HepG2 (cell line): ENCODE measurements around the gene NFE2L3. TPM values are rescaled to one million over a fixed set of nuclear protein-coding genes. Genes with fewer than 3 reads are reported as not detected.
A peak's percentile ranks its signal among the peaks of the same experiment; 100 is the strongest.

Source experiments
- MBD4 ChIP-seq: IDR thresholded peaks from 2 replicates; pipeline ENCODE4 v1.6.1; 2012; ENCODE audit warnings: low read length, inconsistent platforms, borderline replicate concordance
- PAF1 ChIP-seq: IDR thresholded peaks from 2 replicates; pipeline ENCODE4 v1.6.1; 2016; ENCODE audit warnings: missing genetic modification reagents, missing compliant biosample characterization
- POLR2A ChIP-seq, 2 experiments: IDR thresholded peaks; 2 replicates each; pipeline ENCODE4 v1.6.1; 2011; ENCODE audit warnings: low read depth in 2 of 2, low read length in 2 of 2, mild to moderate bottlenecking in 1 of 2, moderate library complexity in 1 of 2; ENCODE audit not compliant: insufficient read depth in 1 of 2
- SRSF4 ChIP-seq: fragments of 200-400 bp; formaldehyde crosslinking; IDR thresholded peaks from one replicate; pipeline ENCODE4 v1.6.1; 2018; ENCODE audit warnings: mild to moderate bottlenecking, low read depth, low read length, moderate library complexity; ENCODE audit not compliant: poor library complexity, severe bottlenecking
- ZNF431 ChIP-seq: sonication (generic); formaldehyde crosslinking; IDR thresholded peaks from 2 replicates; pipeline ENCODE4 v1.9.0; 2022; ENCODE audit warnings: missing genetic modification reagents, low read depth, mild to moderate bottlenecking, borderline replicate concordance
- ZNF530 ChIP-seq: sonication (generic); formaldehyde crosslinking; IDR thresholded peaks from 2 replicates; pipeline ENCODE4 v1.5.0; 2020; ENCODE audit warnings: low read depth, mild to moderate bottlenecking, missing genetic modification reagents
- ZNF670 ChIP-seq: sonication (generic); formaldehyde crosslinking; IDR thresholded peaks from 2 replicates; pipeline ENCODE4 v1.8.0; 2022; ENCODE audit warnings: mild to moderate bottlenecking, missing genetic modification reagents, borderline replicate concordance
- polyA plus RNA-seq, 8 experiments: library from polyadenylated mRNA; depleted of rRNA in 3 of 8; stranded (reverse) in 7 of 8; unstranded in 1 of 8; fragments of >200 nt; fragmentation: Illumina TruSeq in 4 of 8; extraction: Trizol in 4 of 8; gene quantifications; 2 replicates each; pipeline versions ENCODE4 v1.2.1 to v1.2.3, GENCODE V29; 2011 to 2016; ENCODE audit warnings: low read depth in 4 of 8, missing spikeins in 1 of 8, mixed read lengths in 1 of 8; ENCODE audit not compliant: insufficient read depth in 1 of 8
- total RNA-seq, 5 experiments: library from RNA; depleted of rRNA; stranded (reverse); fragments of >200 nt; fragmentation: Illumina TruSeq; extraction: Trizol; gene quantifications; 2 replicates each; pipeline ENCODE4 v1.2.3, GENCODE V29; 2016; ENCODE audit warnings: low read depth in 1 of 5
- TF ChIP-seq, protein P1 (sequence below): IDR thresholded peaks from 2 replicates; pipeline ENCODE4 v1.6.1; 2016; ENCODE audit warnings: low read depth, missing genetic modification reagents, missing compliant biosample characterization
- TF ChIP-seq, protein P2 (sequence below): sonication (generic); formaldehyde crosslinking; IDR thresholded peaks from 2 replicates; pipeline ENCODE4 v1.8.1; 2023; ENCODE audit warnings: mild to moderate bottlenecking, moderate library complexity, missing genetic modification reagents

Gene NFE2L3
- total and polyA plus RNA-seq, 2 of the 13 experiments (the other 11 are each of a cell fraction or from before 2014, with no cell fraction given), result 11.4 to 19.4 TPM

DNA sequence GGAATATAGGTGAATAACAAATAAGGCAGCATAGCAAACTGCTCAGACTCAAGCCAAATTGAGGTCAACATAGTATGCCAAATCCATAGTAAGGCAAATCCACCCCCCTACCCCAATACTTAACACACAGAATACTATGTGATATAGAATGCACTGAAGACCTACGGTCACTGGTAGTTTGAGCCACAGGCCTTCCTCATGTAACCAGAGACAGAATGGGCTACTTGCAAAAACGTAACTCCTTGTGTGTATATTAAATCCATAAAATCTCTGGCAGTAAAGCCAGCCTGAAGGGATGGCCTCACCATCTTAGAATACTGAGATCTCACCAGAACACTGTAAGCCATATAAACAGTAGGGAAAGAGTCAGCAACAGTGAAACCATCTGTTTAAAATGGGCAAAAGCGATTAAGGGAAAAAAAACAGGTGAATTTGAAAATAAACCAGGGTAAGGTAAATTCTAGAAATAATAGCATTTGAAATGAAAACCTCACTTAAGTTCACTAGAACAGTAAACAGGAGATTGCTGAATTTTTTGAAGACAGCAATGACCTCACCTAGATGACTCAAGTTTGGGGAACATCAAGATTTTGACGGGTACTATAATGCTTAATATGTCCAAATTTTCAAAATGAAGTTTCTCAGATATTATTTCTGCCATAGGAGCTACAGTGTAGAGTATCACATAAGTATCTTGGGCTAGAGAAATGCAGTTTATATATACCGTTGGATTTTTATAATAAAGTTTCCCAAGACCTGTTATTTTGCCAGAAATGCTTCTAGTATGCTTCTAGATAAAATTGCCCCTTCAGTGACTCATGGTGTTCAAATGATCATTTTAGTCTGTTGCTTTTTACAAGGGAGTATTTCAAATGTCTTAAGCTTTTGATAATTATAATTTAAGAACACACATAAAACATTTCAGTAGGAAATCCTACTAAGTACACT lies 34.6 kb downstream of the NFE2L3 start (continued):
- TF ChIP-seq, protein P1, sequence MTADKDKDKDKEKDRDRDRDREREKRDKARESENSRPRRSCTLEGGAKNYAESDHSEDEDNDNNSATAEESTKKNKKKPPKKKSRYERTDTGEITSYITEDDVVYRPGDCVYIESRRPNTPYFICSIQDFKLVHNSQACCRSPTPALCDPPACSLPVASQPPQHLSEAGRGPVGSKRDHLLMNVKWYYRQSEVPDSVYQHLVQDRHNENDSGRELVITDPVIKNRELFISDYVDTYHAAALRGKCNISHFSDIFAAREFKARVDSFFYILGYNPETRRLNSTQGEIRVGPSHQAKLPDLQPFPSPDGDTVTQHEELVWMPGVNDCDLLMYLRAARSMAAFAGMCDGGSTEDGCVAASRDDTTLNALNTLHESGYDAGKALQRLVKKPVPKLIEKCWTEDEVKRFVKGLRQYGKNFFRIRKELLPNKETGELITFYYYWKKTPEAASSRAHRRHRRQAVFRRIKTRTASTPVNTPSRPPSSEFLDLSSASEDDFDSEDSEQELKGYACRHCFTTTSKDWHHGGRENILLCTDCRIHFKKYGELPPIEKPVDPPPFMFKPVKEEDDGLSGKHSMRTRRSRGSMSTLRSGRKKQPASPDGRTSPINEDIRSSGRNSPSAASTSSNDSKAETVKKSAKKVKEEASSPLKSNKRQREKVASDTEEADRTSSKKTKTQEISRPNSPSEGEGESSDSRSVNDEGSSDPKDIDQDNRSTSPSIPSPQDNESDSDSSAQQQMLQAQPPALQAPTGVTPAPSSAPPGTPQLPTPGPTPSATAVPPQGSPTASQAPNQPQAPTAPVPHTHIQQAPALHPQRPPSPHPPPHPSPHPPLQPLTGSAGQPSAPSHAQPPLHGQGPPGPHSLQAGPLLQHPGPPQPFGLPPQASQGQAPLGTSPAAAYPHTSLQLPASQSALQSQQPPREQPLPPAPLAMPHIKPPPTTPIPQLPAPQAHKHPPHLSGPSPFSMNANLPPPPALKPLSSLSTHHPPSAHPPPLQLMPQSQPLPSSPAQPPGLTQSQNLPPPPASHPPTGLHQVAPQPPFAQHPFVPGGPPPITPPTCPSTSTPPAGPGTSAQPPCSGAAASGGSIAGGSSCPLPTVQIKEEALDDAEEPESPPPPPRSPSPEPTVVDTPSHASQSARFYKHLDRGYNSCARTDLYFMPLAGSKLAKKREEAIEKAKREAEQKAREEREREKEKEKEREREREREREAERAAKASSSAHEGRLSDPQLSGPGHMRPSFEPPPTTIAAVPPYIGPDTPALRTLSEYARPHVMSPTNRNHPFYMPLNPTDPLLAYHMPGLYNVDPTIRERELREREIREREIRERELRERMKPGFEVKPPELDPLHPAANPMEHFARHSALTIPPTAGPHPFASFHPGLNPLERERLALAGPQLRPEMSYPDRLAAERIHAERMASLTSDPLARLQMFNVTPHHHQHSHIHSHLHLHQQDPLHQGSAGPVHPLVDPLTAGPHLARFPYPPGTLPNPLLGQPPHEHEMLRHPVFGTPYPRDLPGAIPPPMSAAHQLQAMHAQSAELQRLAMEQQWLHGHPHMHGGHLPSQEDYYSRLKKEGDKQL, result no peak
- TF ChIP-seq, protein P2, sequence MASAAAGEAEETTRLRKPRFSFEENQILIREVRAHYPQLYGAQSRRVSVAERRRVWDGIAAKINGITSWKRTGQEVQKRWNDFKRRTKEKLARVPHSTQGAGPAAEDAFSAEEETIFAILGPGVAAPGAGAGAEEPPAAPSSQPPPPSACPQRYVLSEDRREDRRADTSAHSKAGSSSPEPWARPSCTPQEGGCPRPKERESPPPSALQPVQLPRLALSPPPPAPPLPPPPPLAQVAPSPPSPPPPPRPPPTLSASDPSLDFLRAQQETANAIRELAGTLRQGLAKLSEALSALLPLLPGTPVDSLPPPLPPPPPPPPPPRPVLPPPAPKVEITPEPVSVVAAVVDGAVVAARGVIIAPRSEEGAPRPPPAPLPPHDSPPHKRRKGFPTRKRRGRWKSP (CRISPR knock-in tag), result no peak
- TF ChIP-seq ZNF431, result no peak
- peak; percentile 77 for TF ChIP-seq SRSF4
- TF ChIP-seq ZNF670, result no peak
- peak; percentile 41 to 58; a peak in 3 of 4 replicates for TF ChIP-seq POLR2A (IDR thresholded peaks at IDR 0.05; ENCODE audit: insufficient read depth in 1 of 2, low read depth in 2 of 2, low read length in 2 of 2)
- peak; percentile 87 for TF ChIP-seq PAF1 (CRISPR knock-in tag)
- 0 out of 2 replicates have a peak, but pooled peaks have one; percentile 43 for TF ChIP-seq MBD4
- no peak for TF ChIP-seq ZNF530 (CRISPR knock-in tag)
